Measurements from ENCODE around the gene EXOC2.

The EXOC2 gene

GRCh38 chr6:493840-494239 lies 199.1 kb downstream of the EXOC2 start:
- DNase-seq, result no peak

GRCh38 chr6:492816-493414 lies 200.0 kb downstream of the EXOC2 start:
- DNase-seq, result no peak

- no peak for DNase-seq
These were observed 200.8 kb downstream of the EXOC2 start for GRCh38 chr6:492178-492577.

- no peak for DNase-seq
These were observed 201.7 kb downstream of the EXOC2 start for GRCh38 chr6:491233-491632.

- DNase-seq, result no peak
These were observed 202.5 kb downstream of the EXOC2 start for GRCh38 chr6:490251-491037.

GRCh38 chr6:489762-490161 lies 203.2 kb downstream of the EXOC2 start:
- no peak for DNase-seq

GRCh38 chr6:489001-489400 lies 203.9 kb downstream of the EXOC2 start:
- no peak for DNase-seq

GRCh38 chr6:487956-488355 lies 205.0 kb downstream of the EXOC2 start:
- DNase-seq, result peak in 13 of 14 donors; percentile 11 to 85 (median 78)

- DNase-seq, result no peak
These were observed 207.2 kb downstream of the EXOC2 start for GRCh38 chr6:485655-486170.

GRCh38 chr6:484746-485145 lies 208.2 kb downstream of the EXOC2 start:
- DNase-seq, result no peak

GRCh38 chr6:484086-484745 lies 208.7 kb downstream of the EXOC2 start:
- no peak for DNase-seq

GRCh38 chr6:475314-475713 lies 217.6 kb downstream of the EXOC2 start:
- DNase-seq, result no peak

GRCh38 chr6:474453-475185 lies 218.3 kb downstream of the EXOC2 start:
- DNase-seq, result peak in 2 of 14 donors; percentile 2 to 4

- no peak for DNase-seq
These were observed 219.0 kb downstream of the EXOC2 start for GRCh38 chr6:473768-474452.

GRCh38 chr6:473356-473755 lies 219.6 kb downstream of the EXOC2 start:
- no peak for DNase-seq

GRCh38 chr6:470901-471448 lies 222.0 kb downstream of the EXOC2 start:
- no peak for DNase-seq

- DNase-seq, result no peak
These were observed 222.7 kb downstream of the EXOC2 start for GRCh38 chr6:470051-470900.

GRCh38 chr6:467671-468082 lies 225.3 kb downstream of the EXOC2 start:
- no peak for DNase-seq

- no peak for DNase-seq
These were observed 225.8 kb downstream of the EXOC2 start for GRCh38 chr6:467111-467510.

- DNase-seq, result no peak
These were observed 226.4 kb downstream of the EXOC2 start for GRCh38 chr6:466564-466963.

Data from C1 segment of cervical spinal cord (tissue), 14 donors.